SK-N-MC (cell line): ENCODE data around the gene GOSR2.

Source experiments
- EZH2 ChIP-seq: fragments of 200-600 bp; sonication (generic); IDR thresholded peaks from one replicate; pipeline ENCODE4 v1.6.1; 2017; ENCODE audit warnings: antibody characterized with exemption
- POLR2AphosphoS5 ChIP-seq: IDR thresholded peaks from 2 replicates; pipeline ENCODE4 v1.6.1; 2012; ENCODE audit warnings: mild to moderate bottlenecking, low read depth, low read length, borderline replicate concordance

- TF ChIP-seq EZH2 (no peak), POLR2AphosphoS5 (no peak)
Observed at GRCh38 chr17:46931596-46931995, 8.6 kb downstream of the GOSR2 start.
